HG03103 (cell line): ENCODE results near the gene C16orf78.

Experiments used
- ATAC-seq: cut with Tn5 transposase; IDR thresholded peaks from one replicate; pipeline ENCODE4 v1.9.1; 2021; ENCODE audit warnings: low read depth; ENCODE audit not compliant: unreplicated experiment

The C16orf78 gene

DNA sequence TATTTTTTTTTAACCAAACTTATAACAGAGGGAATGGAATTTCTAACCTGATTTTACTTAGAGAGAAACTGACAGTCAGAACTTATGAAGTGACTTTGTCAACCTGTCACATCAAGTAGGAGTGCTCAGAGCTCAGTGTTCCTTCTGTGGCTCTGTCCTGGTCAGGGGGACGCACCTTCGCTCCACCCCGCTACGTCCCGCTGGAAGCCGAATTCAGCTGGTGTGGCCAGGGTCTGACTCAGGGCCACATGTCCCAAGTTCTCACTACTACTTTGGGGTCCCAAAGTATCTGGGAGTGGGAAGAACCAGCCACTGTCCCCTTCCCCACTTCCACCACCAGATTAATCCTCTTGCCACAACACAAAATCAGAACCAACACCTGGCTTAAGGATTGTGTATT, 51.4 kb downstream of the C16orf78 start:
- ATAC-seq = no peak

DNA sequence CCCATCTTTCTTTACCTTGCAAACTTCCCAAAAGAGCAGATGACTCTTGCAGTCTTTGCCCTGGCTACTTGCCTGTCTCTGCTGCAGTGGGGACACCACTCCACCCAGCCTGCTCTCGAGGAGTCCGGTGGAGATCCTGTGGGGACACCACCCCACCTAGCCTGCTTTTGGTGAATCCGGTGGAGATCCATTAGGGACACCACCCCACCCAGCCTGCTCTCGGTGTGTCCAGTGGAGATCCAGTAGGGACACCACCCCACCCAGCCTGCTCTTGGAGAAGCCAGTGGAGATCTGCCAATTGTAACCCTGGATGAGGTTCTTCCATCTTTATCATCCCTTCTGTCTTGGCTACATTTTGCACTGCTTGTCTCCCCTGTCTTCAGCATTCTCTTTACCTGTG, 54.2 kb downstream of the C16orf78 start:
- ATAC-seq = no peak

DNA sequence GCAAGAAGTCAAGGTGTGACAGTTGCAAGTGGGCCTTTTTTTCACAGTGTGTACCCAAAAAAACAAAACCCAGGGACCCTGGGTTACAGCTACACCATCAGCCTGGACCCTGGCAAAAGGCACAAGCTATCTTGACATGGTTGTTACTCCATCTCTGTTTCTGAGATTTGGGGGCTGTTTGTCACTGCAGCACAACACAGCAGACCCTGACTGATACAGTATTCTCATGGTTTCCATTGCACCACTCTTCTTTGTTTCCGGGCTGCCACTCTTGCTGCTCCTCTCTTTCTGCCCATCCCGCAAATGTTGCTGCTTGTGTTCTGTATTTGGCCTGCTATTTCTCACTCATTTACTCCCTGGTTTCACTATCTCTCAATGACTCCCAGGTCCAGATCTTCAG, 55.2 kb downstream of the C16orf78 start:
- ATAC-seq = no peak

DNA sequence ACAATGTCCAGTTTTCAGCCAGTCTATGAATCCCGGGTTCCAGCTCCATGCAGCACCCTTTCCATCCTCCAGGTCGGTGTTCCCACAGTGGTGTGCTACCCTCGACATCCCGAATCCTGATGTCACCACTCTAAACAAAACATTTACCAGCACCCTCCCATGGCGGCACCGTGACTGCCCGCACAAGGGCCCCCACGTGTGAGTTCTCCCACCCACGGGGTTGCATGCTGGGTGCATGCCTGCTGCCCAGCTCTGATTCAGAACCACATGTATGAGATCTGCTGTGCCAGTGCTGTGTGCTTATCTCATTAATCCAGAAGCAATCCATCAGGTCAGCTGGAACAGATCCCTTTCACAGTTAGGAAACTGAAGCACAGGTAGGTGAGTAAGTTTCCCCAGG, 57.4 kb downstream of the C16orf78 start:
- ATAC-seq = no peak

DNA sequence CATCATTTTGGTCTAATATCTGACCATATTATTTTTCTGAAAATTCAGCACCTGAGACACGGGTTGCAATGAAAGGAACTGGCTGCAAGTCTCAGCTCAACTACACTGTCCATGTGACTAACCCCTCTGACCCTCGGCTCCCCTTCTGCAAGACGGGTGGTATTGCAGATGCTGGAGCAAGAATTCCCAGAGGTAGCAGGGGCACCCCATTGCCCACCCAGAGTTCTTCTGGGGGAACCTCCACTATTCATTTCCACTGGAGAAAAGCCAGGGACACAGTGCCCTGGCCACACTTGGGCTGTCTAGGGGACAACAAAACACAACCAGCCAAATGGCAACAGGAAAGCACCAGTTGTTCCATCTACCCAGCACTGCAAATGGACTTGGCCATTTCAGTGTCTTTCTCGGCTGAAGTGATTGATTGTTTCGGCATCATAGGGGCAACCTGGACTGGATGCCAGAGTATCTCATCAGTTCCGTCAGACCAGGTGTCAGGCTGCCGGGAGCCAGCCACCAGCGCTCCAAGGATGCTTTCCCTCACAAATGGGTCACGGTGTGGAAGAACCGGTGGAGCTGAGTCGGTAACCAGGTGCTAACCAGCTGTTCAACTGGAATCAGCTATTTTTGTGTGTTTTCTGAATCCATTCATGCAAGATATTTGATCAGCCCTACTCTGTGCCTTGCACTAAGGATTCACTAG, 58.1 kb downstream of the C16orf78 start:
- ATAC-seq = no peak

DNA sequence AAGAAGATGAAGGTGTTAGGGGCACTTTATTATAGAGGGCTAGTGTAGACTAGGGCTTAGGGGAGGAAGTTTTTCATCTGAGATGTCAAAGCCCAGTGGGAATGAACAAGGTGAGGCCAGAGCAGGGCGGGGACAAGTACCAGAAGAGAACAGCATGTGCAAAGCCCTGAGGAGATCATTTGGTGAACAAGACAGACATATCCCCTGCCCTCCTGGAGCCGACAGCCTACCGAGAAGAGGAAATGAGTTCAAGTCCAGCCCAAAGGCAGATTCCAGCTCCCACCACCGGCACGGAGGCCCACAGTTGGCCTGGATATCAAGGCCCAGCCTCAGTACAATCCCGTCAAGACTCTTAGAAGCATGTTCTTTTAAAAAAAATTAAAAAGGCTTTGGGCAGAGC, 61.1 kb downstream of the C16orf78 start:
- ATAC-seq = no peak

DNA sequence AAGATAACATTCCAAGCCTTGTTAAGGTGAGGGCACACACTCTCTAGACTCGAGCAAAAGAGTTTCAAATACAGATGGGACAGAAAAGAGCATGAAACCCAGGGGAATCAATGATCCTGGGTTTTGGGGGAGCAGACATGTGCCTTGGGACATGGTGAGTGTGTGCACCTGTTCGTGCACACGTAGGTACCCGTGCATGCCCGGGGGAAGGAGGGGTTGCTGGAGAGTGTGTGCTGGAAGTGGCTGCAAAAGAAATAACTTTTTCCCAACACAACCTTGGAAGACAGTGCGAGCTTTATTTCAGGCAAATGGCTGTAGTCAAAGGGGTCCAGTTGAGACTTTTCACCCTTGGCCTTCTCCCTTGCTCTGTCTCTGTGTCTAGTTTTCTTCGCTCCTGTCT, 62.6 kb downstream of the C16orf78 start:
- no peak for ATAC-seq

DNA sequence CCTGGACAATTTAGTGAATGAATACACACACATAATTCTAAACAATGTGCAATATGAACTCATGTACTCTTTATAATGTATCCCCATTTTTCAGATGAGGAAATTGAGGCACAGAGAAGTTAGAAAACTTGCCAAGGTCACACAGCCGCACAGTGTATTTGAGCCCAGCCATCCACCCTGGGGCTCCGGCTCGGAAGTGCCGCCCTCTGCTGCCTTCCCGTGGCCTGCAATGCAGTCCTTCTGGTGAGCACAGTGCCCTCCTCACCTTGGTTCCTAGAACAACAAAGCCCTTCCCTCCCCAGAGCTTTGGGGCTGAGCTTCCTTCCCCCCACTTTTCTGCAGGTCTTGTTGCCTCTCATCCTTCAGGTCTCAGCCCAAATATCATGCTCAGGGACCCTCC, 63.7 kb downstream of the C16orf78 start:
- ATAC-seq = no peak

DNA sequence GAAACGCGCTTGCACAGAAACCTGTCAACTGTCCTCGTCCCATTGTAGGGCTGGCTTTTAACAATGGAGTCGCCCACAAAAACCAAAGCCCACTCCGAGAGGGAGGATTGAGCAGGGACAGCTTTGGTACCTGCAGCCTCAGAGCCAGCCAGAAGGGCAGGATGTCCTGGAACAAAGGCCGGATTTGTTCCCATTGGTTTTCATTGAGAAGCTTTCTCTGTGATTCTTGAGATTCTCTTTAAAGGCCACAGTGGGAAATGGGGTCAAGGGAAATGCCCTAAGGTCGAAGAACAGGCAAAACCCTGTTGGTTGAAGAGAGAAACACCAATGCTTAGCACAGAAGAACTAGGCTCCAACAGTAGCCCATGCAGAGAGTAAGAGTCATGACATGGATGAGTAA, 65.4 kb downstream of the C16orf78 start:
- no peak for ATAC-seq

DNA sequence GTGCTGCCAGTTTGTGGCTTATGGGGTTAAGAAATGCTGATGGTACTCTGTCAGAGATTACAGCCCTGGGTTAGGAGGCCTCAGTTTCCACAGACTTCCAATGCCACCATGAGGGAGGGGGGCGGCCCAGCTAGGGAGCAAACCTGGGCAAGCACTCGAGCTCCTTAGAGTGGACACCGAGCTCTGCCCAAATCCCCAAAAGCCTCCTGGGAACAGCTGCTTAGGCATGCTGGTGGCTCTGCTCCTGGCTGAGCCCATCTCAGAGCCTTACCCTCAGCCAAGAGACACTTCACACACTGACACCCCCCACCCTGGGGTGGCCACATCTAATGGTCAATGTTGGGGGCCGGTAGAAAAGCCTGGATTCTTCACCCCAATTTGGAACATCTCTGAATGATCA, 66.1 kb downstream of the C16orf78 start:
- no peak for ATAC-seq

DNA sequence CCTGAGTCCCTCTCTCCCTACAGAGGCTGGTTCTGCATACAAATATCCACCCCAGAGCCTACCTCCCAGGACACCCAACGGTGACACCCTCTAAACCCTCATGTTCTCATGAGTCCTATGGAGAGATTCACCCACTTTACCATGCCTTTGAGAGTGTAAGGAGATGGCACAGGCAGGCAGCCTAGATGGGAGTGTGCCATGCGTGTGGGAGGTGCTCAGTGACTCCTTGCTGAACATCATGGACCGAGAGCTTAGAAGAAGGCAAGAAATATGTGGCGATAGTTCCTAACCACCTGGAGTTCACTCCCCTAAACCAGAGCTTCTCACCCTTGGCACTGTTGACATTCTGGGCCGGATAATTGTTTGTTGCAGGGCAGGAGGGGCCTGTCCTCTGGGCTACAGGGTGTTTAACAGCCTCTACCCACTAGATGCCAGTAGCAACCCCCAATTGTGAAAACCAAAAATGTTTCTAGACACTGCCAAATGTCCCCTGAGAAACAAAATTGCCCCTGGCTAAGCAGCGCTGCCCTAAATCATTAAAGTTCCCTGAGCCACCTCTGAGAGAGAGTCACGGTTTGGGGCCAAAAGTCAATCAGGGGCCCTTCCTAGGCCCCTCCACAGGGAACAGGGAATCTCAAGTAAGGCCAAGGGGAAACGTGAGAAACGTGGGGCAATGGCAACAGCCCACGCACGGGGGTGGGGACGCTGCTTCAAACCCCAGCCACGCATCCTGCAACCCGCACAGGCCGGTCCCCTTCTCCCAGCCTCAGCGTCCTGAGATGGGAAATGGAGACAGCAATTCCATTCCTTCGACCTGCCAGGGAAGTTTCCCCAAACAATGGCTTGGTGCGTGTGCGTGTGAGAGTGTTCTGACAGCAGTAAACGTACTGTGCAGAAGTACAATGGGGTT, 66.8 kb downstream of the C16orf78 start:
- ATAC-seq = no peak

DNA sequence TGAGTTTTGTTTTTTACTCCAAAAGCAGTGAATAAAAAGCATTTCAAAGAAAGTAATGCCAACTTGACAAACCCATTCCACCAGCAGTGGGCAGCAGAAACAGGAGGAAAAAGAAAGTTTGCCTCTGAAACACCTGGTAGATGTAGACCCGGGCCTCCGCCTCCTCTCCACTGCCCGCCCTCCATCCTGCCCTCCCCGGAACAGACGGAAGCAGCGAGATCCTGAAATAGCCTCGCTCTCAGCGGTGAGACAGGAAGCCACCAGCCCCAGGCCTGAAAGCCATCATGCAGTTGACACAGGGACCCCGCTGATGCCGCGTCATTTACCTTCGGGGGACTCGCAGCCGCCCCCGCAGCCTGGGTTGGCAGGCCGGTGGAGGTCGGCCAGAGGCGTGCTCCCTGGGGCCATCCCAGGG, 67.8 kb downstream of the C16orf78 start:
- peak; percentile 96 for ATAC-seq

DNA sequence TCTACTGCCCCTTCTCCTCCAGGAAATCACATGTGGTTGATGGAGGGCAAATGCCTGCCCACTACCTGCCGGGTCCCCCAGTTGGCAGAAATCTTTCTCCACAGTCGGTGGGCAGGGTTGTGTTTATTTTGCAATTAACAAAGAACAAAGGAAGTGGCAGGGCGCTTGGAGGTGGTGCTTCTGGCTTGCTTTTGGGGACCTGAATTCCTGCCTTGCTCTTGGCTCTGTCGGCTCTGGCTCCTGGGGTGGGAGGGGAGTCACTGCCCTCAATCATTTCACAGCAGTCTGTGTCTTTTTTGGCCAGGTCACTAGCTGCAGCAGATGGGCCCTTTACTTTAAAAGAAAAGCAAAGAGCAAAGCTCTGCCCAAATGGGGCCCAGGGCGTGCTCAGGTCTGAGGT, 69.2 kb downstream of the C16orf78 start:
- ATAC-seq = no peak

DNA sequence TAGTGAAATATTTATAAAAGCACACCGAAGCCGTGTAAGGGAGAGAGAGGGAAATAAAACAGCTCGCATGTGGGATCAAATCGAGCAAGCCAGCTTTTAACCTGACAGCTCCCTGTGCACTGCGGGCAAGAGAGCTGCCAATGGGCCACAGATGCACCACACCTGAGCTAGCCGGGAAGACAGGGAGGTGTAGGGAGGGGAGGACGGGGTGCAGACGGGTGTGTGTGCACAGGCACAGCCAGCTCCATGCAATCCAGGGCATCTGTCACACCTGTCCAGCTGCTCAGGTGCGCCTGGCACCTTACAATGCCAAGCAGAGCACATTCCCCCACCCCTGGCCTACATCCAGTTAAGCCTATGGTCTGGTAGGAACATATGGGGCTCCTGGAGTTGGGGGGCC, 70.0 kb downstream of the C16orf78 start:
- ATAC-seq = no peak

DNA sequence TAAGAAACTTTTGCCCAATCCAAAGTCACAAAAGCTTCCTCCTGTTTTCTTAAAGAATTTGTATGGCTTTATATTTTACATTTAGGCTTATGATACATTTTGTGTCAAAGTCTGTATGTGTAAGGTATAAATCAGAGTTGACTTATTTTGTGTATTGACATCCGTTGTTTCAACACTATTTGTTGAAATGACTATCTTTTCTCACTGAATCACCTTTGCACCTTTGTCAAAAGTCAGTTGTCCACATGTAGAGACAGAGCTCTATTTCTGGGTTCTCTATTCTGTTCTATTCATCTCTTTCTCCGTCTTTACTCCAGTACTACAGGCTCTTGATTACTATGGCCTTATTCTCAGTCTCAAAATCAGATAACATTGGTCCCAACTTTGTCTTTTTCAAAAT, 73.2 kb downstream of the C16orf78 start:
- ATAC-seq = no peak
